NCI-H1092 (cell line): ENCODE results near the gene ACR.
"Not testable (repeated sequence)": the region's sequence is repeated elsewhere in the genome, so short reads cannot be mapped to it uniquely, and the experiment has no call there.

Experiments
- DNase-seq: peaks from one replicate; lab custom pipeline; 2025; lab: John Stamatoyannopoulos, UW

Gene ACR

GRCh38 chr22:50732681-50733080, 5.3 kb upstream of the ACR start:
- no peak for DNase-seq

GRCh38 chr22:50733521-50734342, 4.3 kb upstream of the ACR start:
- no peak for DNase-seq

GRCh38 chr22:50734343-50734771, 3.6 kb upstream of the ACR start:
- no peak for DNase-seq

- no peak for DNase-seq
Observed at GRCh38 chr22:50734986-50735738, 2.8 kb upstream of the ACR start.

- no peak for DNase-seq
Observed at GRCh38 chr22:50735739-50736030, 2.3 kb upstream of the ACR start.

GRCh38 chr22:50738649-50739227, 734 bp downstream of the ACR start:
- no peak for DNase-seq

GRCh38 chr22:50739279-50739691, 1.3 kb downstream of the ACR start:
- no peak for DNase-seq

- no peak for DNase-seq
Observed at GRCh38 chr22:50739894-50740293, 1.9 kb downstream of the ACR start.

- not testable (repeated sequence) for DNase-seq
Observed at GRCh38 chr22:50740714-50741113, 2.7 kb downstream of the ACR start.

- not testable (repeated sequence) for DNase-seq
Observed at GRCh38 chr22:50744424-50744823, 6.4 kb downstream of the ACR start.

- not testable (repeated sequence) for DNase-seq
Observed at GRCh38 chr22:50747521-50747920, 9.5 kb downstream of the ACR start.

- DNase-seq, result not testable (repeated sequence)
Observed at GRCh38 chr22:50748630-50749029, 10.6 kb downstream of the ACR start.

- not testable (repeated sequence) for DNase-seq
Observed at GRCh38 chr22:50749302-50750074, 11.5 kb downstream of the ACR start.

GRCh38 chr22:50755251-50755650, 17.2 kb downstream of the ACR start:
- DNase-seq, result not testable (repeated sequence)

GRCh38 chr22:50756406-50756805, 18.4 kb downstream of the ACR start:
- not testable (repeated sequence) for DNase-seq

GRCh38 chr22:50756949-50757491, 19.0 kb downstream of the ACR start:
- DNase-seq, result not testable (repeated sequence)

GRCh38 chr22:50759597-50760341, 21.8 kb downstream of the ACR start:
- not testable (repeated sequence) for DNase-seq

GRCh38 chr22:50761829-50762228, 23.8 kb downstream of the ACR start:
- DNase-seq, result not testable (repeated sequence)

GRCh38 chr22:50764288-50764687, 26.3 kb downstream of the ACR start:
- not testable (repeated sequence) for DNase-seq

GRCh38 chr22:50775132-50775531, 37.1 kb downstream of the ACR start:
- DNase-seq, result not testable (repeated sequence)

GRCh38 chr22:50777631-50778030, 39.6 kb downstream of the ACR start:
- DNase-seq, result not testable (repeated sequence)
